AG10803 (cell line): ENCODE results near the gene SURF6.

Source experiments
- DNase-seq: peaks from one replicate; pipeline ENCODE4 v3.0.0; 2010; ENCODE audit warnings: low read depth
- H3K4me3 ChIP-seq: 2 replicates; pipeline ENCODE4 v1.5.1; 2011; ENCODE audit warnings: mild to moderate bottlenecking, low read length, control low read depth
- CTCF ChIP-seq: conservative IDR thresholded peaks from 2 replicates; pipeline ENCODE4 v1.5.1; 2011; ENCODE audit warnings: mild to moderate bottlenecking, low read length, control low read depth, inconsistent platforms

The SURF6 gene

GRCh38 chr9:133352635-133353340, 16.8 kb upstream of the SURF6 start:
- no peak for DNase-seq
- no peak overlapping the region for H3K4me3 ChIP-seq
- no peak for TF ChIP-seq CTCF

GRCh38 chr9:133351908-133352634, 16.1 kb upstream of the SURF6 start:
- TF ChIP-seq CTCF: peak; percentile 66
- peak; percentile 65 for DNase-seq

DNA sequence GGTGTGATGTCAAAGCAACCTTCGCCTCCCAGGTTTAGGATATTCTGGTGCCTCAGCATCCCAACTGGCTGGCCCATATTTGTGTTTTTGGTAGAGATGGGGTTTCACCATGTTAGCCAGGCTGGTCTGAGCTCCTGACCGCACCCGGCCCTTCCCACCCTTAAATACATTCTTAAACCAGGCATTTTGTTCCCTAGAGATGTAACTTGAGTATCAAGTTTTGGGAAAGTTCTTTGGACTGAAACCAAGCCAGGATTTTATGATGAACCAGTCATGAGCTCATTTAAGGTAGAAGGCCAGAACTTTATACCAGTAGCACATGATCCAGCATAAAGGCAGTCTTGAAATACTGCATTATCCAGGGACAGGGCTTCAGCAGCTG, 15.5 kb upstream of the SURF6 start:
- H3K4me3 ChIP-seq: no peak overlapping the region
- no peak for TF ChIP-seq CTCF
- no peak for DNase-seq

More at GRCh38 chr9:133351908-133352634, 16.1 kb upstream of the SURF6 start:
- H3K4me3 ChIP-seq: no peak overlapping the region

DNA sequence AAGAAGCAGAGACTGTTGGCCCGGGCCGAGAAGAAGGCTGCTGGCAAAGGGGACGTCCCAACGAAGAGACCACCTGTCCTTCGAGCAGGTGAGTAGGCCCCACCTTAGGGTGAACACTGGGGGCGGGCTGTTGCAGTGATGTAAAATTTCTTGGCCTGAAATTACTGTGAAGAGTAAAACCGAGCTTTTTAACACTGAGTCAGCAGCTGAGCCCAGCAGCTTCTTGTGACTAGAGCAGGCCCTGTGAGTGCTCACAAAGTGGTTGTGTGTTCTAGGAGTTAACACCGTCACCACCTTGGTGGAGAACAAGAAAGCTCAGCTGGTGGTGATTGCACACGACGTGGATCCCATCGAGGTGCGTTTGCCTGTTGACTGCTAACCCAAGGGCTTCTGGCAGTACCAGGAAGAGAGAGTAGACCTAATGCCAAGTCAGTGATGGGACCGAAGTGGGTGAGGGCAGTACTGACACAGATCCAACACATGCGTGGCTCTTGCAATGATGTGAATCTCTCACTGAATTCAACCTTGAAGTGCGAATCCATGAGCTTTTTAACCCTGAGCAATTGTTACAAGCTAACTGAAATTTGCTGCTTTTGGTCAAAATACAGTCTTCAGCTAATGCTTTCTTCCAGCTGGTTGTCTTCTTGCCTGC, 14.1 kb upstream of the SURF6 start:
- H3K4me3 ChIP-seq: no peak overlapping the region
- DNase-seq: no peak
- TF ChIP-seq CTCF: no peak

- DNase-seq: no peak
- TF ChIP-seq CTCF: no peak
- H3K4me3 ChIP-seq: peak overlapping the region; percentile 100
These were observed 13.0 kb upstream of the SURF6 start for GRCh38 chr9:133348718-133349573.

- peak within 1 kb of the TSS; percentile 100 for H3K4me3 ChIP-seq
- TF ChIP-seq CTCF: no peak
- peak; percentile 96 for DNase-seq
These were observed 12.2 kb upstream of the SURF6 start, which contains the start of the genes MED22 and RPL7A for GRCh38 chr9:133347985-133348717. Gene MED22 (minus strand): TSS chr9:133348131. CDS start chr9:133346662, 1,469 bp downstream. Gene RPL7A (plus strand): TSS chr9:133348218. CDS start chr9:133348244, 26 bp downstream.
